Measurements from ENCODE around the gene PSMA5.
"Not testable (repeated sequence)": the region's sequence is repeated elsewhere in the genome, so short reads cannot be mapped to it uniquely, and the experiment has no call there.

The PSMA5 gene

GRCh38 chr1:109392037-109392787, 34.0 kb downstream of the PSMA5 start:
- no peak for DNase-seq

GRCh38 chr1:109391626-109392025, 34.6 kb downstream of the PSMA5 start:
- no peak for DNase-seq

DNA sequence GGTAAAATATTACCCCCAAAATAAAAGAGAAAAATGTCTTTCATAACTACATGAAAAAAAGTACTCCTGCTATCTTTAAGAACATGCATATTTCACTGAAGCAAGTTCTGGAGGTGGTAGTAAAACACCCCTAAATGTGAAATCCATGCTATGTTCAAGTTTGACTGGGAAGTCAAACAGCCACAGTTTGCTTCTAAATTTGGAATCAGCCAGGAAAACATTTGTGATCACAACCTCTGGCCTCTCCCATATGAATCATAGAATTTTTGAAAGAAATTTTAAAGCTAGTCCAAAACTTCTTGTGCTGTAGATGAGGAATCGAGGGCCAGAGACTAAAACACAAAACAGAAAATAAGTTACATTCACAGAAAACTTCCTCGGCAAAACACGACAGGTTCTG, 35.1 kb downstream of the PSMA5 start:
- no peak for DNase-seq

DNA sequence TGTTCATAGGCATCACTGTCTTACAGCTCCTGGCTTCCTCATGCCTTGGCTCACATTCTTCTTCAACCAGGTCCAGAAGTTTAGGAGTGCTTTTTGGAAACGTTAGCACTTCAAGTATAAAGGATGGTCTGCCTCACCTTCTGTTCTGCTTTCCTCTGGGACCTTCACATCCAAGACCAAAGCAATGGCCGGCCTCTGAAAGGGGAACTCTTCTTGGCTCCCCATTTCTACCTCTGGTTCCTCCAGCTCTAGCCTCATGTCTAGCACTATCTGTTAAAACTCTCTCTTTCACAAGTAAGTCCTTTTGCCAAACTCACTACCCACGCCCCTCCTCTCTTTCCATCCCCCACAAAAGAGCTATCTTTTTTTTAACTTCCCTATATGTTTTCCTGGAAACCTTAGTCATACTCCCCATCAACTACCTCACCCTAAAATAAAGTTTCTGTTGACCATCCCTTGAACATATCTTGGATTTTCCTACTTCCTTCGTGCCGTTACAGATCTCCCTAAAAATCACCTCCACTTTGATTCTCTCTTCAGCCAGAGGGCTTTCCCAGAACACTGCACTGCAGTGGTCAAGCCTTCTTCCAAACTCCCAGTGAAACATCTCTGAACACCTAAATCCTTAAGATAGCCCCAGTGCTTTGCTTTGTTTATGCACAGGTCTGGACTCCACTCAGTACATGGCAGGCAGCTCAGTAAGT, 36.5 kb downstream of the PSMA5 start:
- no peak for DNase-seq

DNA sequence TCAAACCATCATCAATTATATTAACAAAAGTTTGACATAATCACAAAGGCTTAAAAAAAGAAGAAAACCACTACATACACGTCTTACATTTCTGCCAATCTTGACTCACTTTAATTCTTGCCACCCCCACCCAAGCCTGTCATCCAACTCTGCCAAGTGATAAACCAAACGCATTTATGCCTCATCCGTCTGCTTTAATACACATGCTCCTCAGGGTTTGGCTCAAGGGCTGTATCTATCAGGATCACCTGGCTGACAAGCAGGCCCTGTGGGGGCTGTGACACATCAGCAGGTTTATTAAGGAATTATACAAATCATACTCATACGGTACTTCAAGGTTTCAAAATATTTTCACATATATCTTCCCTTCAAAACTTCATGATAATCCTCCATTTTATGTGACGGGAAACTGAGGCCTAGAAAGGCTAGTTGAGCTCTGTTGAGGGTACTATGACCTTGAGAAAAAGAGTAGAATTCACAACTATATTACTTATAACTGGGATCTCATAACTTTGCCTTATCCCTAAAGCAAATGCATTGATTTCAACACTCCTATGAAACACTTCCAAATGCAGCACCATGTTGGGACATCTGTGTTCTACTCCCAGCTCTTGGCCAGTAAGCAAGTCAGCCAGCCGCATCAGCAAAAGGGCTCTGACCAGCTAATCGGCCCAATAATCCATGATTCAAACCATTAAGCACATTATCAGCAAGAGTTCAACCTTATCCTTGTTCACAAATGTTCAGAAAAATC, 37.2 kb downstream of the PSMA5 start:
- no peak for DNase-seq

DNA sequence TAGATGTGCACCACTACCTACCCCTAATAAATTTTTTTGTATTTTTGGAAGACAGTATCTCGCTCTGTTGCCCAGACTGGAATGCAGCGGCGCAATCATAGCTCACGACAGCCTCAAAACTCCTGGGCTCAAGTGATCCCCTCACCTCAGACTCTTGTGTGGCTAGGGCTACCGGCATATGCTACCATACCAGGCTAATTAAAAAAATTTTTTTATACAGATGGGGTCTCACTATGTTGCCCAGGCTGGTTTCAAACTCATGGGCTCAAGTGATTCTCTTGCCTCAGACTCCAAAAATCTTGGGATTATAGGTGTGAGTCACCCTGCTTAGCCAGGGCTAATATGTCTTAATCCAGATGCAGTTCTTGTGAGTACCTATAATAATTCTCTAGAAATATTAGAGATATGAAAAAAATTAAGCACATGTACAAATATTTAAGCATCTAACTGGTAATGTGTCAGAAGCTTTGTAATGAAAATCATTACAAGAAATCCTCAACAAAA, 38.0 kb downstream of the PSMA5 start:
- no peak for DNase-seq

GRCh38 chr1:109386054-109386717, 40.1 kb downstream of the PSMA5 start:
- DNase-seq = no peak

- DNase-seq = no peak
Observed at GRCh38 chr1:109385417-109385816, 40.8 kb downstream of the PSMA5 start.

- no peak for DNase-seq
Observed at GRCh38 chr1:109383854-109384253, 42.4 kb downstream of the PSMA5 start.

DNA sequence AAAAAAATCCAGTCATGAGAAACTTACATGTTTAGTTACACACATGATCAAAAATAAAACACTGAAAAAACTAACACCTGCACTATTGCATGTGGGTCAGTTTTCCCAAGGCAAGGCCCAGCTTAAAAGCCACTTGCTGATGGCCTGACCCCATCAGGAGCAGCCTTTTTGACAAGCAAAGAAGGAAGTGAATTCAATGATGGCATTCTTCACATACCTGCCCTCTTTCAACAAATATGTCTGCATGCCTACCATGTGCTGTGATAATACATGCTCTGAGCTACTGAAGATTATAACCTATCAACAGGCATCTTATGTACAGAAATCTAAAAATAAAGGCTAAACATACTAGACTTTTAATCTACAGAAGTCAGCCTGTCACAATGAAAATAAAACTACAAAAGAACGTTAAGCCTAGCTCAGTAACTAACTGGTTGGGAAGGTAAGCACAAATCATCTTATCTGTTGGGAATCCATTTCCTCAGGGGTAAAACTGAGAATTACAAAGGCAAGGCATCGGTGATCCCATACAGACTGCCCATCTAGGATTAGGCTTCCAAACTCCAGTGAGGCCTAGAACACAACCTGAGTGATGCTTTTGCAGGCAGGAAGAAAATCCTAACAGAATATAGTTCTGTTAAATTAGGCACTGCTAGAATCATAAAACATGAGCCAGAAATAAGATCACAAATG, 43.0 kb downstream of the PSMA5 start:
- no peak for DNase-seq

DNA sequence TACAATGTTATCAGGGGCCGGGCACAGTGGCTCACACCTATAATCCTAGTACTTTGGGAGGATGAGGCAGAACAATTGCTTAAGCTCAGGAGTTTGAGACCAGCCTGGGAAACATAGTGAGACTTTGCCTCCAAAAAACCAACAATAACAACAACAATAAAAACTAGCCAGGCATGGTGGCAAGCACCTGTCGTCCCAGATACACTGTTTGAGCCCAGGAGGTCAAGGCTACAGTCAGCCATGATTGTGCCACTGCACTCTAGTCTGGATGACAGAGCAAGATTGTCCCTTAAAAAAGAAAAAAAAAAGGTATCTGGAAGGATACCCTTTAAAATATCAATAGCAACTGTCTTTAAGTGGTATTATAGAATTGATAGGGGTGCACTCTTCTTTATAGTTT, 44.7 kb downstream of the PSMA5 start:
- no peak for DNase-seq

DNA sequence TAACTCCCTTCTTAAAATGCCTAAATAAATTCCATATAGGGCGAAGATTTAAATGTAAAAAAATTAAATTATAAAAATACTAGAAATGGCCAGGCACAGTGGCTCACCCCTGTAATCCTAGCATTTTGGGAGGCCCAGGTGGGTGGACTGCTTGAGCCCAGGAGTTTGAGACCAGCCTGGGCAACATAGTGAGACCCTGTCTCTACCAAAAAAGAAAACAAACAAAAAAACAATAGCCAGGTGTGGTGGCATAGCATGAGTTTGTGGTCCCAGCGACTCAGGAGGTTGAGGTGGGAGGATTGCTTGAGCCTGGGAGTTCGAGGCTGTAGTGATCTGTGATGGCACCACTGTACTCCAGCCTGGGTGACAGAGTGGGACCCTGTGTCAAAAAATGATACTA, 46.3 kb downstream of the PSMA5 start:
- no peak for DNase-seq

GRCh38 chr1:109379422-109379821, 46.8 kb downstream of the PSMA5 start:
- DNase-seq = no peak

DNA sequence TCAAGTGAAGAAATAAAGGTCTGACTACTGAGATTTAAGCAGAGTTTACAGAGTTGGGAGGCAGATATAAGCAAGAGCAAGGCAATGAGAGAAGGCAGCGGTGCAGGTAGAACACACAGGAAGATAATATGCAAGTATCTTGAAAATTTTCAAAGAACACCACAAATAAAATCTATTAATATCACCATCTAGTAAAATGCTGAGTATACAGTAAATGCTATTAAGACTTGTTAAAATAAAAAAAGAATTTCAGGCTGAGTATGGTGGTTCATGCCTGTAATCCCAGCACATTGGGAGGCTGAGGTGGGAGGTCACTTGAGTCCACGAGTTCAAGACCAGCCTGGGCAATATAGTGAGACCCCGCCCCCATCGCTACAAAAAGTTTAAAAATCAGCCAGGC, 48.5 kb downstream of the PSMA5 start:
- no peak for DNase-seq

DNA sequence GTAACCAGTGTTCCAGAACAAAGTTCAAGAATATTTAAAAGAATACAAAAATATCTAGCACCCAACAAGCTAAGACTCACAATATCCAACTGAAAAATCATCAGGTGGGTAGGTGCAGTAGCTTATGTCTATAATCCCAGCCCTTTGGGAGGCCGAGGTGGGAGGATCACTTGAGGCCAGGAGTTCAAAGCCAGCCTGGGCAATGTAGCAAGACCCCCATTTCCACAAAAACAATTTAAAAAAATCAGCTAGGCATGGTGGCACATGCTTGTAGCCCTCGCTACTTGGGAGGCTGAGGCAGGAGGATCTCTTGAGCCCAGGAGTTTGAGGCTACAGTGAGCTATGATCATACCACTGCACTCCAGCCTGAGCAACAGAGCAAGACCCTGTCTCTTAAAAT, 52.6 kb downstream of the PSMA5 start:
- not testable (repeated sequence) for DNase-seq

- DNase-seq = no peak
Observed at GRCh38 chr1:109373126-109373525, 53.1 kb downstream of the PSMA5 start.

- DNase-seq = no peak
Observed at GRCh38 chr1:109372281-109372680, 54.0 kb downstream of the PSMA5 start.

GRCh38 chr1:109371341-109371739, 54.9 kb downstream of the PSMA5 start:
- DNase-seq = no peak

DNA sequence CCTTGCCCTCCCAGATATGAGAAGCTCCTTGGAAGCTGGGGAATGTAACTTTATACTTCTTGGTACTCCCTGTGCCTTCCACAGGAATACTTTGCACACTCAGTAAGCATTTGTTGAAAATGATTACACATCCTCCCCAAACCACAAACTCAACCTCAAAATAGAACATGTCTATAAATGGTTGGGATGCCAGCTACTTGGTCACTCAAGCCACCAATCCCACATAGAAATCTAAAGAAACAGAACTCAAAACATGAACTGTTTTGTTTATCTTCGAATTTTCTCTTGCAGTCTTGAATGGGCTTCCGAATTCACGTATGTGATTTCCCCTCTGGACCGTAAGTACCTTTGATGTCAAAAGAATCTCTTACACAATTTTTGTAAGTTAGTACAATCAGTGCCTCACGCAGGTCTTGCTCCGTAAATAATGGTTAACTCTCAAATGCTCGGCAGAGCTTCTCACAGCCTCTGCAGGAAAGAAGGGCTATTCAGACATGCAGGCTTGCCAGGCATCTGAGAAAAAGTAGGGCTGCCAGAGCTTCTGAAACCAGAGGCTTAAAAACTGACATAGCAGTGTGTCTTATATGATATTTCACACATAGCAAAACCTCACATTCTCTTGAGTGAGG, 55.4 kb downstream of the PSMA5 start:
- DNase-seq = no peak

GRCh38 chr1:109369167-109369746, 57.0 kb downstream of the PSMA5 start:
- DNase-seq = no peak

- no peak for DNase-seq
Observed at GRCh38 chr1:109368464-109368863, 57.8 kb downstream of the PSMA5 start.

GRCh38 chr1:109367626-109368025, 58.6 kb downstream of the PSMA5 start:
- no peak for DNase-seq

All from NCI-H345 (cell line).